Upper lobe of left lung (tissue), 6 donors: ENCODE data around the gene RNF214. TPM values are rescaled to one million over a fixed set of nuclear protein-coding genes. Genes with fewer than 3 reads are reported as not detected.
"Not testable (repeated sequence)": the region's sequence is repeated elsewhere in the genome, so short reads cannot be mapped to it uniquely, and the experiment has no call there.

ENCODE experiments used
- ATAC-seq, 2 donors: fragments of 200-7000 bp; cut with Tn5 transposase; one replicate each; pipeline ENCODE4 v1.9.1; 2022; ENCODE audit warnings: mild to moderate bottlenecking in 2 of 2, moderate library complexity in 2 of 2; ENCODE audit not compliant: low FRiP score in 2 of 2
- DNase-seq, 2 donors: peaks; one replicate each; pipeline ENCODE4 v3.0.0-alpha.2; 2019 to 2020
- H3K27ac ChIP-seq, 4 donors: fragments of 200-600 bp; sonication (generic); one replicate each; pipeline ENCODE4 v1.5.1; 2016 to 2019
- H3K27me3 ChIP-seq, 4 donors: fragments of 200-600 bp; sonication (generic); one replicate each; pipeline ENCODE4 v1.5.1; 2017 to 2019
- H3K36me3 ChIP-seq, 4 donors: fragments of 200-600 bp; sonication (generic); one replicate each; pipeline ENCODE4 v1.5.1; 2016 to 2019
- H3K4me1 ChIP-seq, 4 donors: fragments of 200-600 bp; sonication (generic); one replicate each; pipeline ENCODE4 v1.5.1; 2018 to 2019
- H3K4me3 ChIP-seq, 4 donors: fragments of 200-600 bp; sonication (generic); one replicate each; pipeline ENCODE4 v1.5.1; 2017 to 2019; ENCODE audit warnings: mild to moderate bottlenecking in 2 of 4, moderate library complexity in 1 of 4
- H3K9me3 ChIP-seq, 4 donors: fragments of 200-600 bp; sonication (generic); one replicate each; pipeline ENCODE4 v1.5.1; 2018 to 2019
- CTCF ChIP-seq, 6 experiments: fragments of 450-650 bp in 4 of 6; fragments of 200-600 bp in 2 of 6; sonication (generic) in 2 of 6; IDR thresholded peaks; one replicate each; pipeline ENCODE4 v1.5.1; 2016 to 2019; ENCODE audit warnings: antibody characterized with exemption in 6 of 6
- EP300 ChIP-seq, 4 donors: sonication (generic); formaldehyde crosslinking; IDR thresholded peaks; one replicate each; pipeline ENCODE4 v1.5.1; 2017; ENCODE audit warnings: antibody characterized with exemption in 4 of 4, control low read depth in 2 of 4
- POLR2A ChIP-seq, 4 donors: fragments of 450-650 bp; IDR thresholded peaks; one replicate each; pipeline ENCODE4 v1.5.1; 2016 to 2017; ENCODE audit warnings: antibody characterized with exemption in 4 of 4, mild to moderate bottlenecking in 2 of 4
- POLR2AphosphoS5 ChIP-seq, 2 donors: sonication (generic); formaldehyde crosslinking; IDR thresholded peaks; one replicate each; pipeline ENCODE4 v1.5.1; 2017; ENCODE audit warnings: antibody characterized with exemption in 2 of 2
- WGBS, 2 donors: methylation state at CpG; one replicate each; pipeline ENCODE4 v1.1.5; 2017 to 2018; 5-methylcytosine and 5-hydroxymethylcytosine counted together
- total RNA-seq, 6 donors: library from RNA; depleted of rRNA in 4 of 6; stranded (reverse); fragments of >200 nt in 4 of 6; gene quantifications; one replicate each; pipeline versions ENCODE4 v1.1.0 to v1.2.1, GENCODE V29; 2016 to 2021
- donor health status: DM: no; HTN: no; CAD: no; lungs with moderate emphysema.
- donor health status: DM: no; HTN: yes; CAD: no; lungs with severe emphysema.

RNF214 gene
- total RNA-seq, 6 donors from 2014 or later, result 9.0 to 24.1 (median 19.8) TPM

- H3K4me3 ChIP-seq, result no peak overlapping the region
- TF ChIP-seq POLR2A (IDR thresholded peaks at IDR 0.05) (no peak), POLR2AphosphoS5 (IDR thresholded peaks at IDR 0.05) (no peak), CTCF (IDR thresholded peaks at IDR 0.05) (no peak), EP300 (IDR thresholded peaks at IDR 0.05) (no peak)
- ATAC-seq, result no peak
- peaks cover 10 to 72% (median 27%) of the 10 kb centered on the region in 4 donors for H3K36me3 ChIP-seq
- 94 to 95% methylated on average over 7 to 10 of the region's 10 CpGs for WGBS, 2 donors
- DNase-seq, result no peak
- H3K4me1 ChIP-seq, result no peaks in the 10 kb centered on the region
- no peaks in the 10 kb centered on the region for H3K27me3 ChIP-seq
- no peaks in the 10 kb centered on the region for H3K9me3 ChIP-seq
- H3K27ac ChIP-seq, result no peak overlapping the region
These were observed 19.0 kb downstream of the RNF214 start for GRCh38 chr11:117251506-117251905.

- DNase-seq, result no peak
- no peak overlapping the region for H3K27ac ChIP-seq
- peaks cover 0 to 46% (median 14%) of the 10 kb centered on the region in 4 donors for H3K36me3 ChIP-seq
- no peak overlapping the region for H3K4me3 ChIP-seq
- 82 to 85% methylated on average over 3 of the region's 3 CpGs for WGBS, 2 donors
- H3K9me3 ChIP-seq, result no peaks in the 10 kb centered on the region
- H3K27me3 ChIP-seq, result no peaks in the 10 kb centered on the region
- no peak for ATAC-seq
- no peak for TF ChIP-seq POLR2A (IDR thresholded peaks at IDR 0.05)
- TF ChIP-seq EP300 (IDR thresholded peaks at IDR 0.05), result no peak
- no peak for TF ChIP-seq POLR2AphosphoS5 (IDR thresholded peaks at IDR 0.05)
- no peak for TF ChIP-seq CTCF (IDR thresholded peaks at IDR 0.05)
- no peaks in the 10 kb centered on the region for H3K4me1 ChIP-seq
These were observed 23.5 kb downstream of the RNF214 start for GRCh38 chr11:117255966-117256365.

- H3K4me1 ChIP-seq, result no peaks in the 10 kb centered on the region
- H3K27me3 ChIP-seq, result no peaks in the 10 kb centered on the region
- no peaks in the 10 kb centered on the region for H3K9me3 ChIP-seq
- H3K27ac ChIP-seq, result no peak overlapping the region
- ATAC-seq (no peak), DNase-seq (no peak)
- peaks cover 0 to 52% (median 14%) of the 10 kb centered on the region in 4 donors for H3K36me3 ChIP-seq
- 50 to 100% methylated on average over 2 of the region's 2 CpGs for WGBS, 2 donors
- H3K4me3 ChIP-seq, result no peak overlapping the region
- TF ChIP-seq CTCF (IDR thresholded peaks at IDR 0.05) (no peak), EP300 (IDR thresholded peaks at IDR 0.05) (no peak), POLR2A (IDR thresholded peaks at IDR 0.05) (no peak), POLR2AphosphoS5 (IDR thresholded peaks at IDR 0.05) (no peak)
These were observed 24.1 kb downstream of the RNF214 start for GRCh38 chr11:117256573-117256972.

- no peaks in the 10 kb centered on the region for H3K4me1 ChIP-seq
- H3K36me3 ChIP-seq, result peaks cover 0 to 50% (median 8%) of the 10 kb centered on the region in 4 donors
- no peak for TF ChIP-seq CTCF (IDR thresholded peaks at IDR 0.05)
- no peak for TF ChIP-seq POLR2AphosphoS5 (IDR thresholded peaks at IDR 0.05)
- no peak for TF ChIP-seq EP300 (IDR thresholded peaks at IDR 0.05)
- no peak for TF ChIP-seq POLR2A (IDR thresholded peaks at IDR 0.05)
- no peaks in the 10 kb centered on the region for H3K9me3 ChIP-seq
- DNase-seq (no peak), ATAC-seq (no peak)
- WGBS, 2 donors, result 92 to 93% methylated on average over 2 of the region's 2 CpGs
- no peaks in the 10 kb centered on the region for H3K27me3 ChIP-seq
- no peak overlapping the region for H3K27ac ChIP-seq
- H3K4me3 ChIP-seq, result no peak overlapping the region
These were observed 26.1 kb downstream of the RNF214 start for GRCh38 chr11:117258576-117258975.

- no peaks in the 10 kb centered on the region for H3K9me3 ChIP-seq
- no peak overlapping the region for H3K27ac ChIP-seq
- no peaks in the 10 kb centered on the region for H3K4me1 ChIP-seq
- no peak overlapping the region for H3K4me3 ChIP-seq
- peaks cover 0 to 43% (median 4%) of the 10 kb centered on the region in 4 donors for H3K36me3 ChIP-seq
- ATAC-seq (no peak), DNase-seq (no peak)
- 56 to 75% methylated on average over 1 of the region's 1 CpG for WGBS, 2 donors
- TF ChIP-seq POLR2A (IDR thresholded peaks at IDR 0.05) (no peak), CTCF (IDR thresholded peaks at IDR 0.05) (no peak), EP300 (IDR thresholded peaks at IDR 0.05) (no peak), POLR2AphosphoS5 (IDR thresholded peaks at IDR 0.05) (no peak)
- H3K27me3 ChIP-seq, result no peaks in the 10 kb centered on the region
These were observed 26.9 kb downstream of the RNF214 start for GRCh38 chr11:117259417-117259816.

- H3K4me1 ChIP-seq, ATAC-seq, DNase-seq, H3K9me3 ChIP-seq, H3K27ac ChIP-seq, H3K27me3 ChIP-seq, H3K4me3 ChIP-seq: not testable (repeated sequence)
- H3K36me3 ChIP-seq, result peaks cover 0 to 40% (median 2%) of the 10 kb centered on the region in 4 donors
- WGBS, 2 donors, result 97% methylated on average over 7 of the region's 7 CpGs
These were observed 32.3 kb downstream of the RNF214 start for GRCh38 chr11:117264624-117265323.
